ENCODE measurements around the gene DYDC2.
"Not testable (repeated sequence)": the region's sequence is repeated elsewhere in the genome, so short reads cannot be mapped to it uniquely, and the experiment has no call there.

The DYDC2 gene

GRCh38 chr10:80356563-80356988 is at the start of gene DYDC2, which contains the start of gene DYDC1:
DYDC2 (plus strand) TSS chr10:80356781; CDS start chr10:80362444, 5,663 bp downstream.
DYDC1 (minus strand) TSS chr10:80356755; CDS start chr10:80352601, 4,154 bp downstream.
- no peak for DNase-seq (ENCODE audit: low read depth, low spot score)

GRCh38 chr10:80313523-80313922 is 43.1 kb upstream of the DYDC2 start:
- no peak for DNase-seq (ENCODE audit: low read depth, low spot score)

- no peak for DNase-seq (ENCODE audit: low read depth, low spot score)
Observed at GRCh38 chr10:80315391-80315790, 41.2 kb upstream of the DYDC2 start.

DNA sequence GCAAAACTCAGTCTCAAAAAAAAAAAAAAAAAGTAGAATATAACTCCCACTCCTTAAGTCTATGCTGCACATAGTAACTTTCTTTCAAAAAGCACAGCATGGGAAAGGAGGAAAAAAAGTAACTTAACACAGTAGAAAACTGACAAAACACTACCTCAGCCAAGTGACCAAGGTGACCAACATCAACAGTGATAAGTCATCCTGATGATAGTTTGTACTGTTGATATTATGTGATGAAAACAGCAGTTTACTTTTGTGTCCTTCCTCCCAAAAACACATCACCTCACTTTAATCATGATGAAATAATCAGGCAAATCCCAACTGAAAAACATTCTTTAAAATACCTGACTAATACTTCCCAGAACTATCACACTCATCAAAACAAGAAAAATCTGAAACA is 37.8 kb upstream of the DYDC2 start:
- DNase-seq (ENCODE audit: low read depth, low spot score): no peak

- DNase-seq (ENCODE audit: low read depth, low spot score): no peak
Observed at GRCh38 chr10:80319318-80319717, 37.3 kb upstream of the DYDC2 start.

GRCh38 chr10:80319725-80320290 is 36.8 kb upstream of the DYDC2 start:
- DNase-seq (ENCODE audit: low read depth, low spot score): no peak

DNA sequence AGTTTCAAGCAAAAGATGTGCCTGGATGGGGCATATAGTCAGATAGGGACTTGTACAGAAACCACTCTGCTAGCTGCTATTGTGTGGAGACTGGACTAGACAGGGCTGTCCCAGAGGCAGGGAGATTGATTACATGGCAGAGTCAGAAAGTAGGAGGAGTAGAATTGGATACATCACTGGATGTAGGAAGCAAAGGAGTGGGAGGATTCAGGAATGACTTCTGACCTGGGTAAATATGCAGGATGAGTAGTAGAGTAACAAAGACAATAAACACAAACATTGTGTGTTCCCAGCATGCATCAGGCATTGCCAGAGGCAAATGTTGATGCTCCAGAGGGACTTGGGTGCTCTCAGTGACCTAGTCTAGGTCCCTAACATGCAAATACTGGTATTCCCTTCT is 36.2 kb upstream of the DYDC2 start:
- DNase-seq (ENCODE audit: low read depth, low spot score): no peak

DNA sequence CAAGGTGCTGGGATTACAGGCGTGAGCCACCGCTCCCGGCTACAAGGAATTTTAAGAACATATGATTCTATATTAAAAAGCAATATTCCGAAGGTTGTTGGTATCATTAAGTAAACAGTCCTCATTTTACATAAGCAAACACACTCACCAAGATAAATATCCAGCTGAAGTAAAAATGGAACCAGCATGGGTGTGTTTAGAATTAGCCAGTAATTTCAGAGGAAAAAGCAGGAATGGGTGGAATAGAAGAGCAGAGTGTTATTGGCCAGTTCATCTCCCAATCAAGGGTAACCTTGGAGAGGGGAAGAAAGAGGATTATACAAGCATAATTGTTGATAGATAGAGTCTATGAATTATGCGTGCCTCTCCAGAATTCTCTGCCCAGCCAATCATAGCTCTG is 35.4 kb upstream of the DYDC2 start:
- no peak for DNase-seq (ENCODE audit: low read depth, low spot score)

DNA sequence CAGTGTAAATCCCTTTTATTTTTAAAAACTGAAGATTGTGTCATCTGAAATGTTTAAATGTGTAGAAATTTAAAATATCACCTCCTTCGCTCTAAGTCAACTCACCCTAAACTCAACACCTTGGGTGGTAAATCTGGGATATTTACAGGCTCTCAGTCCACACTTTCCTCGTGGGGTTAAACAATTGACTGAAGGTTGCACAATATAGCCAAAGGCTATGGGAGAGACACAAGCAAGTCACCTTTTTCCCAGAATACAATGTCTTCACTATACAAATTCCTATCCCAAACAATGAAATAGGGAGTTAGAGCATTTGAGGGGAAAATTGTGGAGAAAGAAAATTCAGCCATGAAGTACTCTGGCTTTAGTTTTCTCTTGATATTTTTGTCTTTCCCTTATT is 34.4 kb upstream of the DYDC2 start:
- DNase-seq (ENCODE audit: low read depth, low spot score): no peak

DNA sequence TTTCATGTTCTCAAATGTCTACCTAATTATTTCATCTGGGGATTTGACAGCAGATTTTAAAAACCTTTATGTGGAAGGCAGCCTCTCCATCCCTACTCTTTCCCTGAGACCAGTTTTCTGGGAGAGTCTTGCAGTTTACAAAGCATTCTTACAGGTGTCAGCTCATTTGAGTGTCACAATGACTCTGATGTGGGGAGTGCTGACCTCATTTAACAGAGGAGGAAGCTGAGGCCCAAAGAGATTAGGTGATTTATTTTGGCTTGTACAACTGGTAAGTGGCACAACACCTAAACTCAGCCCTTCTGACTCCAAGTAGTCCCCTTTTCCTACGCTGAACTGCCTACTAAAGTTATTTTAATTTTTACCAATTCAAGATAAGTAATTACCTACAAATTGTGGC is 33.9 kb upstream of the DYDC2 start:
- no peak for DNase-seq (ENCODE audit: low read depth, low spot score)

DNA sequence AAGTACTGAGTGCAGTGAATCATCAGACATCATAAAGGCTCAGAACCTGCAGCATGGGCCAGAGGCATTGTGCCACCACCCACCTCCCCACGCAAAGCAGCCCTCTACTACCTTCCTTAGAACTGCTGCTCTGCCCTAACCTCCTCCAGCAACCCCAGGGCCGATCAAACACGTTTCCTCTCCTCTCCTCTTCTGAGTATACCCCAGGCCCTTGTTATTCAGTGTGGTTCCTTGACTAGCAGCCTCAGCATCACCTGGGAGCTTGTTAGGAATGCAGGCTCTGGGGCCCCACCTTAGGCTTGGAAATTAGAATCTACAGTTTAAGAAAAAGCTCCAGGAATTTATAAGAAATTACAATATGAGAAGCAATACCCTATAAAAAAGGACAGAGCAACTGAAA is 33.3 kb upstream of the DYDC2 start:
- DNase-seq (ENCODE audit: low read depth, low spot score): no peak

- no peak for DNase-seq (ENCODE audit: low read depth, low spot score)
Observed at GRCh38 chr10:80324086-80324485, 32.5 kb upstream of the DYDC2 start.

DNA sequence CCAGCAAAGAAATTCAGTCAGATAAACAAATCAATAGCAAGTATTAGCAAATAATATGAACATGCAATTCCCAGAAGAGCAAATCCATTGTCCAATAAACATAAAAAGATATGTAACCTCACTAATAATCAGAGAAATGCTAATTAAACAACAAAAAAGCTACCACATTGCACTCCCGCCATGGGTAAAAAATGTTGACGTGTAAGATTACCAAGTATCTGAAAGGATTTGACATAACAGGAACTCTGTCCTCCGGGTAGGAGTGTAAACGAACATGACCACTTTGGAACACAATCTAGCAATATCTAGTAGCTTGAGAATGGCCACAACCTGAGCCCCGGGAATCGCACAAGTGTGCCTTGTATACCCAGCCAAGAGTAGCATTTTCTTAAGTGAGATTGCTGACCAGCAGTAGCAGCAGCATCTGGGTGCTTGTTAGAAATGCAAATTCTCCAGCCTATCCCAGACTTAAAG is 31.7 kb upstream of the DYDC2 start:
- DNase-seq (ENCODE audit: low read depth, low spot score): no peak

DNA sequence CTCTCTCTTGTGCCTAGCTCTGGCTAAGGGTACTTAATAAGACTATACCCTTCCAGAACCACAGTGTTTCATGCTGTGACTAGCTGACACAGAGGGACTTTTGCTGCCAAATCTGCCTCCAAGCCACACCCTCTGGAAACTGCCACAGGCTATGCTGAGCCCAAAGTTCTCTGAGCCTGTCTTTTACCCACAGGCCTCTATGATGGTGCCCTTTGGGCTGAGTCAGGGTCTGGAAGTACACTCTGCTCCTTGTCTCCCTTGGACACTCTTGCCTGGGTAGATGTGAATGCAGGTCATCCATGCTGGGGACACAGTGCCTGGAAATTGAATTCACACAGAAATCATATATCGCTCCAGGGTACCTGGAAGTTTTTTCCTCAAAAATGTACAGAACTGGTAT is 22.6 kb upstream of the DYDC2 start:
- DNase-seq (ENCODE audit: low read depth, low spot score): no peak

DNA sequence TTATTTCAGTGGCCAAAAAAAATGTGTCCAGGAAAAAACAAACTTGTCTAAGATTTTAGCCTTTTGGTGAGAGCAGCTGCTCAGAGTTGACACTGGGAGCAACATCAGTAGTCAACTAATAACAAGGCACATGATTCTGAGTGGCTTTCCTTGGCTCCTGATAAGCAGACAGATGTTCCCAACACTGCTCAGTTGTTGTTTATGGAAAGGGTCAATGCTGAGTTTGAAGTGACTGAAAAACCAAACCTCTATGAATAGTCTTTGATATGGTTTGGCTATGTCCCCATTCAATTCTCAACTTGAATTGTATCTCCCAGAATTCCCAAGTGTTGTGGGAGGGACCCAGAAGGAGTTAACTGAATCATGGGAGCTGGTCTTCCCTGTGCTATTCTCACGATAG is 12.3 kb upstream of the DYDC2 start:
- no peak for DNase-seq (ENCODE audit: low read depth, low spot score)

- DNase-seq (ENCODE audit: low read depth, low spot score): no peak
Observed at GRCh38 chr10:80344912-80345311, 11.7 kb upstream of the DYDC2 start.

GRCh38 chr10:80350251-80350650 is 6.3 kb upstream of the DYDC2 start:
- no peak for DNase-seq (ENCODE audit: low read depth, low spot score)

- no peak for DNase-seq (ENCODE audit: low read depth, low spot score)
Observed at GRCh38 chr10:80351220-80351619, 5.4 kb upstream of the DYDC2 start.

DNA sequence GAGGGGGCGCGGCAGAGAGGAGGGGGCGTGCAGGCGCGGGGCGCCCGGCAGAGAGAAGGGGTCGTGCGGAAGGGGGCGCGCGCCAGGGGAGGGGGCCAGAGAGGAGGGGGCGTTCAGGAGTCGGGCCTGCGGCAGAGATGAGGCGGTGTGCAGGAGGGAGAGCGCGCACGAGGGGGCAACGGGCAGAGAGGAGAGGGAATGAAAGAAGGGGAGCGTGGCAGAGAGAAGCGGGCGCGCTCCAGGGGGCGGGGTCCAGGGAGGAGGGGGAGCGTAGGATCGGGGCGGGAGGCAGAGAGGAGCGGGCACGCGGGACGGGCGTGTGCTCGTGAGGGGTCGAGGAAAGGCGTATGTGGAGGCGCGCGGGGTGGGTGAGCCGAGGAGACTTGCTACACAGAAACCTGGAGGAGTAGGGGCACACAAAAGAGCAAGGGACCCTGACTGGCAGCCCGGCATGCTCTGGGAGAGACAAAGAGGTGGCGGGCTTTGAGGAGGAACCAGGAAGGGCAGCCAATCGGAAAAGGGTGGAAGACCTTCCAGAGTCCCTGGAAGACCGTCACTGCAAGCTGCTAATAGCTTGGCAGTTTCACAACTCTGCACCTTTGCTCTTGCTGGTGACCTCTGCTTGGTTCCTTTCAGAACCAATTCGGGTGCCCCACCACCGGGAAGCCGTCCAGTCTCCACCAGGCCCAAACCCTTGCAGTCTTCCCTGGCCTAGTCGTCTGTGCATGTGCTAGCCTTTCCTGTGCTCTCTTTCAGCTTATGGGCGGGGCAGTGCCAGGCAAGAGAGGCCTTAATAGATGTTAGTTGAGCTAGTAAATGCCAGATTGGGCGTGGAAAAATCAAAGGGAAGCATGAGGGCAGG is 639 bp downstream of the DYDC2 start:
- no peak for DNase-seq (ENCODE audit: low read depth, low spot score)

GRCh38 chr10:80357851-80358125 is 1.2 kb downstream of the DYDC2 start:
- no peak for DNase-seq (ENCODE audit: low read depth, low spot score)

- DNase-seq (ENCODE audit: low read depth, low spot score): not testable (repeated sequence)
Observed at GRCh38 chr10:80358925-80359324, 2.3 kb downstream of the DYDC2 start.

DNA sequence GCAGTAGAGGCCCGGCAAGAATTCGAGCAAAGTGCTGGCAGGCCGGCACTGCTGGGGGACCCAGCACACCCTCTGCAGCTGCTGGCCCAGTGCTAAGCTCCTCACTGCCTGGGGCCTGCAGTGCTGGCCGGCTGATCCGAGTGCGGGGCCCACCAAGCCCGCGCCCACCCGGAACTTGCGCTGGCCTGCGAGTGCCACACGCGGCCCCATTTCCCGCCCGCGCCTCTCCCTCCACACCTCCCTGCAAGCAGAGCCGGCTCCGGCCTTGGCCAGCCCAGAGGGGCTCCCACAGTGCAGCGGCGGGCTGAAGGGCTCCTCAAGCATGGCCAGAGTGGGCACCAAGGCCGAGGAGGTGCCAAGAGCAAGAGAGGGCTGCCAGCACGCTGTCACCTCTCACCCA is 3.1 kb downstream of the DYDC2 start:
- DNase-seq (ENCODE audit: low read depth, low spot score): no peak

GRCh38 chr10:80365510-80365909 is 8.9 kb downstream of the DYDC2 start:
- no peak for DNase-seq (ENCODE audit: low read depth, low spot score)

Measured in activated CD4-positive, CD25-positive, alpha-beta regulatory T cell treated with anti-CD3 and anti-CD28 coated beads, Interleukin-2, amount 50 U/mL, for 16 hours (primary cell).